Hippocampal formation (tissue), 2 donors: Measurements from ENCODE around the gene RPIA.
"Not testable (repeated sequence)": the region's sequence is repeated elsewhere in the genome, so short reads cannot be mapped to it uniquely, and the experiment has no call there.

ENCODE experiments used
- DNase-seq, 2 donors: peaks; one replicate each; lab custom pipeline; 2025; lab: John Stamatoyannopoulos, UW

The RPIA gene

DNA sequence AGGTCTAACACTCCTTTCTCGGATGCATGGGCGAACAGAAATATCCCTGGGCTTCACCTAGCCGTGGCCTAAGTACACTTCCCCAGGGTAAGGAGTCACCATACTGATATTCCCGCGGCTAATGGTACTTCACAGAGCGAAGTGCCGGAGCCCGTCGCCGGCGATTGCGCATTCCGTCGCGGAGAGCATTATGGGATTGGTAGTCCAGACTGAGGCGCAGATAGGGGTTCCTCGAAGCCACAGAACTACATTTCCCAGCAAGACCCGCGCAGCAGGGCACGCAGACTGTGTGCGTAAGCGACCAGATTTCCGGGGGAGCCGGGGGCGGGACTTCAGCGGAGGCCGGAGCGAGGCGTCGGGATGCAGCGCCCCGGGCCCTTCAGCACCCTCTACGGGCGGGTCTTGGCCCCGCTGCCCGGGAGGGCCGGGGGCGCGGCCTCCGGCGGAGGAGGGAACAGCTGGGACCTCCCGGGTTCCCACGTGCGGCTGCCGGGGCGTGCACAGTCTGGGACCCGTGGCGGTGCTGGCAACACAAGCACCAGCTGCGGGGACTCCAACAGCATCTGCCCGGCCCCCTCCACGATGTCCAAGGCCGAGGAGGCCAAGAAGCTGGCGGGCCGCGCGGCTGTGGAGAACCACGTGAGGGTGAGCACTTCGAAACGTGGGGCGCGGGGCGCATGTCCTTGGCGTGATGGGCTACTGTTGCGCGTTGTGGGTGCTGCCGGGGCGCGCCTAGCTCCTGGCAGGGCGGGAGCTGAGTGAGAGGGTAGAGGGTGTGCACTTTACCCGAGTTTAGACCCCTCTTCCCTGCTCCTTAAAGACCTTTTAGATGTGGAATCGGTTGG lies at the start of gene RPIA:
RPIA (plus strand) TSS at position 335 of the 845 bp plus-strand sequence; CDS start at position 361, 26 bp downstream.
- peak; percentile 98 for DNase-seq

GRCh38 chr2:88642278-88642677 lies 49.2 kb upstream of the RPIA start:
- no peak for DNase-seq

GRCh38 chr2:88645291-88645882 lies 46.1 kb upstream of the RPIA start:
- DNase-seq: not testable (repeated sequence)

DNA sequence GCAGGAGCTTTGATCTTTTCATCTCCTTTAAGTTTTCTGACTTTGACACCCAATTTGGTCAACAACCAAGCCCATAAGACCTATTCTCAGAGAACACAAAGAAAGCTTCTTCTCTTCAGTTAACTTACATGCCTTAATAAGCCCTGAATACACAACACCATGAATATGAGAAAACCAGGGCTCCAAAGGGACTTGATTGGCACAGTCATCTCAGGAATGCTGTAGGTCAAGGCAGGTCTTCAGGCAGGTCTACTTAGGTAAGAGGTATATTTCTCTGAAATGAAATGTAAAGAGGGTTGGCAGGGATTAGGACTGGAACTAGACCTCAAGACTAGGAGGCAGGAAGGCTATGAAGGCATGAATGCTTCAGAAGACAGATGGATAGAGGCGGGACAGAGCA lies 39.8 kb upstream of the RPIA start:
- DNase-seq: no peak

DNA sequence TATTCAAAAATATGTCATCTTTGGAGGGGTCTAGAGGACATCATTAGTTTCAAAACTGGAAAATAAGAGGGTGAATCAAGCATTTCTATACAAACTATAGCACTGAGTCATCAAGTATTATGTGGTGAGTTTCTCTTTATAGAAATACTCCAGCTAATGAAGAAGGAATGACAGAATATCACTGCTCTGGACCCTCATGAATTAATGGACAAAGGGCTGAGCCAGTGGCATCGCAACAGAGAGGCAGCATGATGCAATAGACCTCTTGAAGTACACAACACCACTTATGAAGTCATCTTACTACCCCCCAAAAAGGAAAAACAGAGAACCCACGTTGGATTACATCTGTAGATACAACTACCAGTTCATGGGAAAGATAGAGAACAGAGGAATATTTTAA lies 36.8 kb upstream of the RPIA start:
- DNase-seq: no peak

- no peak for DNase-seq
Measured at GRCh38 chr2:88656690-88657089, 34.8 kb upstream of the RPIA start.

DNA sequence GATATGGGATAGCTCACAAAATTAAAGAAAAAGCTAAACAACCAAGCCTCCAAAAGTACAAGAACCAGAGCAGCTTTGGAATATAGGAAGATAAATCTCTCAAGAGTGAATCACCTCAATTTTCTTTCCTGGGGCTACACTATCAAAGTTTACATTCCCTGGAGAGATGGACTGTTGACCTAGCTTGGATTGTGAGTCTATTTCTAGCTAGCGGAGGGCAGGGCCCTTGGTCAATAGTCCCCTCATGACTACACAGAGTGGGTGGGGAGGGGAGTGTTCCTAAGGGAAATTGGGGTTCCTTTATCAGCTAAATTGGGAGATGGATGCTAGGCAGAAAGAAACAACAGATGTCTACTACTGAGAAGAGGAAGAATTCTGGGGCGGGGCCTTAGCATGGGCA lies 34.3 kb upstream of the RPIA start:
- no peak for DNase-seq

- no peak for DNase-seq
Measured at GRCh38 chr2:88658326-88658725, 33.1 kb upstream of the RPIA start.

- no peak for DNase-seq
Measured at GRCh38 chr2:88658881-88659537, 32.5 kb upstream of the RPIA start.

GRCh38 chr2:88659538-88659915 lies 31.9 kb upstream of the RPIA start:
- no peak for DNase-seq

DNA sequence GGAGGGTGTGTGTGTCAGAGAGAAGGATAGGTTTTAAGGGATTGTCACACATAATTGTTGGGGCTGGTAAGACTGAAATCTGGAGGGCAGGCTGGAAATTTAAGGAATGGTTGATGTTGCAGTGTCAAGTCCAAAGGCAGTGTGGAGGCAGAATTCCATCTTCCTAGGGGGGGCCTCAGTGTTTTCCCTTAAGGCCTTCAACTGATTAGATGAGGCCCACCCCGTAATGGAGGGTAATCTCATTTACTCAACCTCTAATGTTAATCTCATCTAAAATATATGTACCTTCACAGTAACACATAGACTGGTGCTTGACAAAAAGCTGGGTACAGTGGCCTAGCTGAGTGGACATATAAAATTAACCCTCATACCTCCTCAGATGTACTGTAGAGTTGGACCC lies 30.9 kb upstream of the RPIA start:
- no peak for DNase-seq

DNA sequence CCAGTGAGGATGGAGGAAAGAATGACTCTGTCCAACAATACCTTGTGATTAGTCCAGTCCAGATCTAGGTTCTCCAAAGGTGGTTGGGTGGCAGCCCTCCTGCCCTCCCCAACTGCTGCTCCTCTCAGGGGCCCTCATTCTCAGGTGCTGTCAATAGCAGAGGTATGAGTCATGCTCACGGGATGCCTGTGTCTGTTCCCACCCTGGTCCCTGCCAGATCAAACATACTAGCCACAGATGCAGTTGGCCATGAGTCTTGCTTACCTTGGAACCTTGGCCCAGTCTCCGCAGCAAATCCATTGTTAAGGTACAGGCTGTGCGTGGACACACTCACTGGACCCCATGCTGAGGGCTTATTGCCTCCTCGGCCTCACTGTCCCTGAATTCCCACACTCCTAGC lies 24.9 kb upstream of the RPIA start:
- no peak for DNase-seq

DNA sequence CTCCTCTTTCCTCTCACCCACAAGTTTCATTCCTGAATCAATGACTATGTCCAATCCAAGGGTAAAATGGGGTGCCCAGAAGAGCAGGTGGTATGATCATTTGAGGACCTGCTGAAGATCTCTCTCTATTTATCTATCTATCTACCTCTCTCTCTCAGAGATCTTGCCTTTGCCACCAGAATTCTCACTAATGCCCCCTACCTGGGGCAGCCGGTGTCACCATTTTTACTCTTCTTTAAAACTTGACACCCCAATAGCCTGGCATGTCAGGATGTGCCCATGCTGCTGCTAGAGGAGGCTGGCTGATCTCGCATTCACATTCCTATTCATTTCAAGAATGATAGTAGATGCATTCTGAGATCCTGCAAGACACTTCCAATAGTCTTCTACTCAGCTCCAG lies 24.3 kb upstream of the RPIA start:
- no peak for DNase-seq

DNA sequence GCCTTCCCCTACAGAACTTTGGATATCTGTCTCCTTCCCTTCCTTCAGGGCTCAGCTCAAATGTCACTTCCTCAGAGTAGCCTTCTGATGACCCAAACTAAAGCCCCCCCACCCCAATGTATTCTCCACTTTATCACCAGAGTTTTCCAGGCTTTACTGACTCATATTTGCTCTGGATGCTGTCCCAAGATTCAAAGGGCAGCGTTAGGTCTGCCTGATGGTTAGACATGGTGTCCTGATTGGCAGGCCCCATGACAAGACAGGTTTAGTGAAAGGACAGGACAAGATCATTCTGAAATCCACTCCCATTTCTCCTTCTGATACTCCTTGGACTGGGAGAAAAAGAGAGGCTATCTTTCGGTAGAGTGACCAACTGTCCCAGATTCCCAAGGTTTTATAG lies 22.6 kb upstream of the RPIA start:
- no peak for DNase-seq

DNA sequence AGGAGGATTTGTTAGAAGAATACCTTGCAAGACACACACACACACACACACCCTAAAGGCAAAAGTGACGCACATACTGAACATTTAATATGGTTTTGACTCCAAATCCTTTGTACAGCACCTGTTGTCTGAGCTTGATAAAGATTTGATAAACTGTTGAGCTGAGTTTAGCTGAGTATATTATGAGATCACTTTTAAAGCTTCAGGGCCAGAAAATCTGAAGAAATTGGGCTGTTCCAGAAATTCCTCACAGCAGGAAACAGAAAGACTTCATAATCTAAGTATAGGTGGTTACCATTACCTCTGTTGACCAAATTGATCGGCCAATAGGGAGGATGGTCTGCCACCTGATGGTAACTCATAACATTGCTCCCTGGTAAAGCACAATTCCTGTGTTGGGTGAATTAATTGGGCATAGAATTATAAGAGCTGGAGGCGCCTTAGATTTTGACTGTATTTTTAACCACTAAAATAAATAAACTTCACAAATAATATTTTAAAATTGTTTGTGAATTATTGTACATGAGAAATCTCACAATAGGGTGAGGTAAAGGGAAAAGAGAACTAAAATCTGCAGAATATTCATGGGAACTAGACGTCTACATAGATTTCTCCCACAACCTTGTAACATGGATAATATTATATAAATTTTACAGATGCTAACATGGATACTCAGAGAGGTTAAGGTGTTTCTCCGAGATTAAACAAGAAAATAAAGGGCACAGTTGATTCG lies 21.8 kb upstream of the RPIA start:
- no peak for DNase-seq

GRCh38 chr2:88671786-88672427 lies 19.6 kb upstream of the RPIA start:
- peak in 1 of 2 donors; percentile 35 for DNase-seq

- DNase-seq: no peak
Measured at GRCh38 chr2:88673363-88673762, 18.1 kb upstream of the RPIA start.

DNA sequence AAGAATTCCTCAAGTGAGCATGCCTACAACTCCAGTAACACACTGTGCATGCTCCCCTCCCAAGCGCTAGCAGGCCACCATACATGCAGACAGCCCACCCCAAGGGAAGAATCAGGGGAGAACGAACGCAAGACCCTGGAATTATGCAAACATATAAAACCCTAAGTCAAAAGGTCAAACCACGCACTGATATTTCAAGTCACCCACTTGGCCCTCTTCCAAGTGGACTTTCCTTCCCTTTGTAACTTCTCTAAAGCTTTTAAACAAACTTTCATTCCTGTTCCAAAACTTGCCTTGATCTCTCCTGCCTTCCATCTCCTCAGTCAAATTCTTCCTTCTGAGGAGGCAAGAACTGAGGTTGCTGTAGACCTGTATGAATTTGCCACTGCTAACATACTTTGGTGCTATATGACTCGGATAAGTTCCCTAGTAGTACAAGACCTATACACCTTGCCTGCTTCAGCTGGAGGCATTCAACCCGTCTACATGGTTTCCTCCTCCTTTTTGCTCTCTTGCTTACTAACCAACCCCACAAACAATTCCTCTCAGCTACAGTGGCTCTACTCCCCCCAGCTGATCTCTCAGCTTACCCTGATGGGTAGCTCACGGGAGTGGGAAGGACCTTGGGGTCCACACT lies 11.1 kb upstream of the RPIA start:
- no peak for DNase-seq

DNA sequence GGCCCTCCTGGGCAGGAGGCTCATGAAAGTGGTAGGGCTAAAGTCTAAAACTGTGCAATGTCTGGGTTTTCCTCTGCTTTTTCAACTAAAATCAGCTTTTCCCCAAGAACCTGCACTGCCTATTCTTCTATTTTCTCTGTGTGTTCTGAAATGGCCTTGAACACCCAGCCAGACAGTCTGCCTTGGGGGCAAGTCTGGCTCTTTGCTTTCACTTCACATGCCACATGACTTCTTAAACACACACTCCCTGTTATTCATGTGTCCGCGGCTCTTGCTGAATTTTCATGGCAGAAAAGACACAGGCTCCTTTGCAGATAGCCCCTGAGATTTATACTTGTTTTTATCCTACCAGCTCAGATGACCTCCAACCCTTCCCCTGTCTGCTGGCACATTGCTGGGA lies 10.6 kb upstream of the RPIA start:
- no peak for DNase-seq

- DNase-seq: no peak
Measured at GRCh38 chr2:88683160-88684021, 8.1 kb upstream of the RPIA start.
